Stimulated activated CD4-positive, alpha-beta T cell treated with anti-CD3 and anti-CD28 coated beads, Interleukin-2, amount 100 ng/mL, for 48 hours (primary cell): ENCODE measurements around the gene ZNF705A.
"Not testable (repeated sequence)": the region's sequence is repeated elsewhere in the genome, so short reads cannot be mapped to it uniquely, and the experiment has no call there.

Experiments
- DNase-seq, 2 donors: peaks; one replicate each; pipeline ENCODE4 v3.0.0-alpha.2; 2020

ZNF705A gene

DNA sequence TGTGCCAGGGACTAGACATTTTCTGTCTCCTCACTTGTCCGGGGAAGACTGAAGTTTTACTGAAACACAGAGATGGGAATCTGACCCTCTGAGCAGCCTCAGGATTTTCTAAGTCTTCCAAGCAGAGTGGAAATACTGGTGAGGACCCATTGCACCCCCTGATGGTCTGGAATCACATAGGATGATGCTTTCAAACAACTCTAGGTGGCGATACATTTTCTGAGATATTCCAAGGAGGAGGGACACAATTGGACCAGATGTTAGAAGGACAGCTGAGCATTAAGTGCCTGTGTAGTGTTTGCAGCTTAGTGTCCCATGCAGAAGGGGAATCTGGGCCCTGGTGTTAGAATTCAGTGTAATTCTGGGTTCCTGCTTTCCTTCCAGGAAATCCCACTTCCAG lies 31.3 kb downstream of the ZNF705A start:
- DNase-seq = not testable (repeated sequence)

DNA sequence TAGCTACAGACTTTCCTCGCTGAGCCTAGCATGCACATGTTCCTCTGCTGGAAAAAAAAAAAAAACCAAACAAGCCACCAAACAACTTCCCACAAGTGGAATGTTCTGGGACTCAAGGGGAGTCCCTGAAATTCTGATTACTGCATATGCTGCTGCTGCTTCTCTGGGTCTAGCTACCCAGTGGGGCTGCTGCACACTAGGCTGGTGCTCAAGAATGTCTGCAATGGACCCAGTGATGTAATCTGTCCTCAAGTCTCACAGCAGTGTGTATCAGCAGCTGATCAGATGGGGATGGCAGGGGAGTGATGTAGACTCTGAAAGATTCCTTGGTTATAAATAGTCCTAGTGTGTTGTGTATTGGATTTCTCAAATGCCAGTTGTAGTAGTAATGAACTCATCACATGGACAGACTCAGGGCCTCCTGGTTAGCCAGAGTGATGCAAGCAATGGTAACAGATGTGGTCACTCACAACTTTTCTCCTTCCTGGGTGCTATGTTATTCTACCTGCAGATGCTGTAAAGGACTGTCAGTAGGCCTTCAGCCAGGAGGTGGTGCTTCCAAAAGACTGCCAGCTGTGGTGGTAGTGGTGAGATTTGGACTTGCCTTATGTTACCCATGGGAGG lies 41.0 kb downstream of the ZNF705A start:
- not testable (repeated sequence) for DNase-seq

DNA sequence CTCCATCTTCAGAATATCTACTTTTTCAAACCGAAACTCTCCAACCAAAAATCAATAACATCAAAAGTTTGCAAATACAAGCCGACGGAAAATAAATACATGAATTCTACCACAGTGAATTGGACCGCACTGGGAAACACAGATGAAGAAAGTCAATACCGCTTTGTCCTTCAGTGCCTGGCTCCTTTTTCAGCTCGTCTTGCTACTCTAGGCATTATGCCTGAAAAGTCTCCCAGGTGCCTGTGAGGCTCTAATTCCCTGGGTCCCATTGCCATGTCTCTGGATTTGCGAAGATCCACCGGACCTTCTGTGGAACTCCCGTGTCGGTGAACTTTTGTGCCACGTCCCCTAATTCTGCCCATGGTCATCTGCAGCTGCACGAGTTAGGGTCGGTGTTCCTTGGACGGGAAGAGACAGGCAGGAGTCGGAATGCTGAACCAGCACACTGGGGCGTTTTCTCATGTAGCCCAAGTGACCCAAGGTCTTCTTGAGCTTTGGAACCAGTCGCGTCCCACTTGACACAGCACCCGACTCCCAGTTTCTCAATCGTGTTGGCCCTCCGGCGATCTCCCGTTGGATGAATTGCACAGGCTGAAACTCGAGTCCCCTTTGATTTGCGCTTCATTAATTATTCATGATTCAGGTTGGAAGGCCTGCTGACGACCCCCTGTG lies 62.0 kb downstream of the ZNF705A start:
- DNase-seq = not testable (repeated sequence)

GRCh38 chr12:8221375-8221774 lies 64.6 kb downstream of the ZNF705A start:
- not testable (repeated sequence) for DNase-seq

DNA sequence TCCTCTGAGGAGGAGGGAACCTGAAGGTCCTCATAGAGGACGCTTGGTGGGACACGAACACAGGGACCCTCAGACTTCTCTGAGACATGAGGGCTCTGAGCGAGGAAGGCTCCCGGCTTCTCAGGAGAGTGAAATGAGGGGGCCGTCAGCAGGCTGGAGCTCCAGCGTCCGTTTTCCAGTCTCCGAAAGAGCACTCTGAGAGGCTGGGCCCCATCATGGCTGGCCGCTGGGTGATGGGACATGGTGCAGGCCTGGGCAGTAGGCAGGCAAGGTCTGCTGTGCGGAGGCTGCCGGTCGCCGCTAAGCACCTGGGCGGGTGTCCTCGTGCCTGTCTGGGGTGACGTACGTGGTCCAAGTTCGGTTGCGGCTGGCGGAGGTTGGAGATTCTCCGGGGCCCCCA lies 65.0 kb downstream of the ZNF705A start:
- not testable (repeated sequence) for DNase-seq

DNA sequence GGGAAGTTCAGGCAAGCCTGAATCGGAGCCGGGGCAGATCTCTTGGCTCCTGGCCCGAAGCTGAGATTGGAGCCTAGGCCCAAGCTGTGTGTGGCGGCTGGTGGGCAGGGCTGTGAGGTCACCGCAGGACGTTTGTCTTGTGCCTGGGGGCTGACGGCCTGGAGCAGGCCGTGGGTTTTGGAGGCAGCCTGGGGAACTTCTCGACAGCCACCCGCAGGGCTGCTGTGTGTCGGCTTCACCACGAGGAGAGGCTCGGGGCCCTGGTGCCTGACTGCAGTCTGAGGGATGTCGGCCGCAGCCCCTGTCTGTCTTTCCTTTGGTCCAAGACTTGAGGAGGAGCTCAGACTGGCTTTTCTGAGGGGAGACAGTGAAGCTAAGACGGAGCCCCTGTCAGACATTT lies 65.5 kb downstream of the ZNF705A start:
- not testable (repeated sequence) for DNase-seq

DNA sequence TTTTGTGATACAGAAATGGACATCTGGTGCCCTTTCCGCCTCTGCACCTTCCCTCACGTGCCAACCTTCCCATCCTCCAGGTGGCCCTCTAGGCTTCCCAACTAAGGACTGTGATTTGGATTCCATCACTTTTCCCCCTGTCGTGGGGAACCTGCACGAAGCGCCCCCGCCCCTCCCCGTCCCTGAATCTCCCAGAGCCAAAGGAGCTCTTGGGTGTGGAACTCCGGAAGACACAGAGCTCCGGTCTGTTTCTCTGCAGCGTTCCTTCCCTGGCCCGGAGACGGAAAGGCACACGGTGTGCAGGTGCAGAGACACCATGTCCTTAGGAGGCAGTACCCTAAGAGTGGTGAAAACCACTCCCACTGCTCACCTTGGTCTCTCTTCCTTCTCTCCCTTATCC lies 66.8 kb downstream of the ZNF705A start:
- not testable (repeated sequence) for DNase-seq

GRCh38 chr12:8224782-8225181 lies 68.0 kb downstream of the ZNF705A start:
- not testable (repeated sequence) for DNase-seq

- no peak for DNase-seq
These were observed 69.5 kb downstream of the ZNF705A start for GRCh38 chr12:8226355-8226754.

DNA sequence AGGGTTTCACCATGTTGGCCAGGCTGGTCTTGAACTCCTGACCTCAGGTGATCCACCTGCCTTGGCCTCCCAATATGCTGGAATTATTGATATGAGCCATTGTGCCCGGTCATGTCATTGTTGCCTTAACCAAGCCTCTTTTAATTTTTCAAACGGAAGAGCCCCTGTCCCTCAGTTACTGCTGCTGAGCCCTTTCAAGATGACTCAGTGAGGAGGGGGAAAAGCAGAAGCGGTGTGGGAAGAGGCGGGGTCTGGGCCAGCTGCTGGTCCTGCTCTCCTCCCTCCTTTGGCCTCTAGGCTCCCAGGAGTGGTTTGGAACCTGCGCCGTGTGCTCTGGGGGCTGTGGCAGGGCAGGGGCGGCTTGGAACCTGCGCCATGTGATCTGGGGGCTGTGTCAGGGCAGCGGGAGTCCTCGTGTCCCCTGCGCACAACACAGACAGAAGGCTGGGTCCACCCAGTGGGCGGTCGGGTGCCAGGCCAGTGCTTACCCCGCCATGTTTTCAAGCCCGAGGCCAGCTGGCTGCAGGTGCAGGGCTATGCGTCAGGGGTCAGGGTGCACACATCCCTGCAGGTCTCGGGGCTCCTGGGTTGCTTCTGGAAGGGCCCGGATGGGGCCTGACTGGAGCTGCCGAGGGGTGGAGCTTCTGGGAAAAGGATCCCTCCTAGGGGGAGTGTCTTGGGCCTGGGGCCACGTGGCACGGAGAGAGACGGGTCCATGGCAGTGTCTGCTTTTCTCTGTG lies 70.3 kb downstream of the ZNF705A start, which contains the start of gene FAM90A1:
TSS of gene FAM90A1 (minus strand) at position 627 of the 740 bp plus-strand sequence. CDS start 2,786 bp downstream, outside the sequence.
- not testable (repeated sequence) for DNase-seq

DNA sequence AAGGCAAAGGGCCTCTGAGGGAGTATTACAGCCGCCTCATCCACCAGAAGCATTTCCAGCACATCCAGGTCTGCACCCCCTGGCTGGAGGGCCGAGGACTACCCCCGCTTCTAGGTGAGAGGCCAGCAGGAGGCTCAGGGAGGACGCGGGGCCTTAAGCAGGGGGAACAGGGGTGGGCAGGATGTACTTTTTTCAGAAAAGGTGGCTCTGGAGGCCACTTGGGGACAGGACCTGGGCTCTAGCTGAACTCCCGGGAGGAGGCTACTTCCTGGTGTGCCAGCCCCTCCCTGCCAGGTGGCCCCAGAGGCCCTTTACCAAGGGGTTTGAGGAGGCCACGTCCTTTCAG lies 70.9 kb downstream of the ZNF705A start:
- not testable (repeated sequence) for DNase-seq

DNA sequence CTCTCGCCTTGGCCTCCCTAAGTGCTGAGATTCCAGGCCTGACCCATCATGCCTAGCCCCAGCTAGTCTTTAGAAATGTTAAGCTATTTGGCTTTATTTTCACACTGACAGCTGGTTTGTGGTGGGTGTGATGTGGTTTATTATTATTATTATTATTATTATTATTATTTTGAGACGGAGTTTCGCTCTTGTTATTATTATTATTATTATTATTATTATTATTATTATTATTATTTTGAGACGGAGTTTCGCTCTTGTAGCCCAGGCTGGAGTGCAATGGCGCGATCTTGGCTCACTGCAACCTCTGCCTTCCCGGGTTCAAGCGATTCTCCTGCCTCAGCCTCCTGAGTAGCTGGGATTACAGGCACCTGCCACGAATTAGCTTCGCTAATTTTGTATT lies 71.8 kb downstream of the ZNF705A start:
- DNase-seq = not testable (repeated sequence)

DNA sequence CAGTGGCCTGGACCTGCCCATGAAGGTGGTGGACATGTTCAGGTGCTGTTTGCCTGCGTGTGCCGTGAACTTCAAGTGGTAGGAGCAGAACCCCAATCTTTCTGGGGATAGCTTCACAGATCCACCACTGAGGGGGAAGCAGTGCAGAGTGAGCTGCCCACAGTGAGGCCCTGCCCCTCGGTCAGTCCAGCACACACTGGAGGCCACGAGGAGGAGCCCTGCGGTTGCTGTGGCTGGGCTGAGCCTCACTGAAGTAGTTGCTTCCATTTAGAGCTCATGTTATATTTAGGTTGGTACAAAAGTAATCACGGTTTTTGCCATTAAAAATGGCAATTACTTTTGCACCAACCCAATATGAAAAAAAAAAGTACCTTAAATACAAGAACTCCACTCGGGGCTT lies 72.7 kb downstream of the ZNF705A start:
- DNase-seq = not testable (repeated sequence)
